Left colon (tissue), 2 donors: ENCODE data around the gene HECW1. TPM values are rescaled to one million over a fixed set of nuclear protein-coding genes. Genes with fewer than 3 reads are reported as not detected.
"Not testable (repeated sequence)": the region's sequence is repeated elsewhere in the genome, so short reads cannot be mapped to it uniquely, and the experiment has no call there.

ENCODE experiments used
- ATAC-seq: fragments of 200-7000 bp; cut with Tn5 transposase; one replicate; pipeline ENCODE4 v1.9.1; 2020; ENCODE audit warnings: mild to moderate bottlenecking, moderate library complexity
- DNase-seq, 2 donors: peaks; one replicate each; pipeline ENCODE4 v3.0.0-alpha.2; 2020
- intact Hi-C, 2 donors: fragments of 100-400 bp; cut with DNase I in 1 of 2; cut with micrococcal nuclease in 1 of 2; formaldehyde crosslinking; loops; one replicate each; pipeline versions ENCODE4 v1.11.2 to v1.14.0; 2022; cut with DNase I, micrococcal nuclease
- total RNA-seq, 2 donors: library from RNA; stranded (reverse); fragmentation: NEBNext Ultra II Directional; extraction: Animal tissue kit (Norgen Biotek cat#: 25700); gene quantifications; one replicate each; pipeline ENCODE4 v1.2.1, GENCODE V29; 2021
- donor health status: DM: no; HTN: no; CAD: no.
- donor health status: DM: yes; HTN: yes; CAD: no.

Gene HECW1
- total RNA-seq, 2 donors from 2014 or later: 0.58 to 0.89 TPM

GRCh38 chr7:43110791-43111535 lies 1.5 kb upstream of the HECW1 start:
- intact Hi-C loops: no loop called here
- no peak for ATAC-seq
- no peak for DNase-seq

- DNase-seq (no peak), ATAC-seq (no peak)
- intact Hi-C loops: no loop called here
Measured at GRCh38 chr7:43111630-43112458, 603 bp upstream of the HECW1 start.

- DNase-seq (no peak), ATAC-seq (no peak)
- intact Hi-C loops: no loop called here
Measured at GRCh38 chr7:43112941-43113621, 634 bp downstream of the HECW1 start.

GRCh38 chr7:43113622-43114457 lies 1.4 kb downstream of the HECW1 start:
- no peak for ATAC-seq
- DNase-seq: no peak
- intact Hi-C loops: no loop called here

GRCh38 chr7:43114458-43114780 lies 2.0 kb downstream of the HECW1 start:
- intact Hi-C loops: no loop called here
- no peak for ATAC-seq
- DNase-seq: no peak

- DNase-seq (no peak), ATAC-seq (no peak)
- intact Hi-C loops: no loop called here
Measured at GRCh38 chr7:43116451-43116850, 4.0 kb downstream of the HECW1 start.

GRCh38 chr7:43117095-43117494 lies 4.6 kb downstream of the HECW1 start:
- intact Hi-C loops: no loop called here
- ATAC-seq (no peak), DNase-seq (no peak)

- no peak for ATAC-seq
- intact Hi-C loops: no loop called here
- DNase-seq: no peak
Measured at GRCh38 chr7:43117861-43118260, 5.4 kb downstream of the HECW1 start.

GRCh38 chr7:43118313-43118712 lies 5.9 kb downstream of the HECW1 start:
- DNase-seq (no peak), ATAC-seq (no peak)
- intact Hi-C loops: no loop called here

- ATAC-seq: no peak
Measured at GRCh38 chr7:43119371-43120075, 7.1 kb downstream of the HECW1 start.

GRCh38 chr7:43121973-43122372 lies 9.5 kb downstream of the HECW1 start:
- ATAC-seq: no peak
- DNase-seq: no peak
- intact Hi-C loops: no loop called here

More at GRCh38 chr7:43119371-43120075, 7.1 kb downstream of the HECW1 start:
- intact Hi-C loops: no loop called here
- no peak for DNase-seq

GRCh38 chr7:43123457-43123856 lies 11.0 kb downstream of the HECW1 start:
- no peak for ATAC-seq
- no peak for DNase-seq
- intact Hi-C loops: no loop called here

- intact Hi-C loops: no loop called here
- ATAC-seq (no peak), DNase-seq (no peak)
Measured at GRCh38 chr7:43124388-43124787, 11.9 kb downstream of the HECW1 start.

- no peak for DNase-seq
- ATAC-seq: no peak
- intact Hi-C loops: no loop called here
Measured at GRCh38 chr7:43130347-43130746, 17.9 kb downstream of the HECW1 start.

- DNase-seq (no peak), ATAC-seq (no peak)
- intact Hi-C loops: no loop called here
Measured at GRCh38 chr7:43135129-43135528, 22.7 kb downstream of the HECW1 start.

GRCh38 chr7:43136064-43136463 lies 23.6 kb downstream of the HECW1 start:
- DNase-seq (no peak), ATAC-seq (no peak)
- intact Hi-C loops: no loop called here

- intact Hi-C loops, ATAC-seq, DNase-seq: not testable (repeated sequence)
Measured at GRCh38 chr7:43137121-43137744, 24.8 kb downstream of the HECW1 start.

GRCh38 chr7:43137811-43138210 lies 25.4 kb downstream of the HECW1 start:
- DNase-seq (no peak), ATAC-seq (no peak)

More at GRCh38 chr7:43137811-43138210, 25.4 kb downstream of the HECW1 start:
- intact Hi-C loops: no loop called here
